HG02840 (cell line): ENCODE measurements around the gene MVB12A.
A peak's percentile ranks its signal among the peaks of the same experiment; 100 is the strongest.

Experiments
- ATAC-seq: cut with Tn5 transposase; IDR thresholded peaks from one replicate; pipeline ENCODE4 v1.9.1; 2021; ENCODE audit warnings: mild to moderate bottlenecking, moderate library complexity, moderate number of reproducible peaks; ENCODE audit not compliant: unreplicated experiment, low FRiP score

The MVB12A gene

GRCh38 chr19:17469481-17470067 lies 49.7 kb downstream of the MVB12A start:
- ATAC-seq, result peak; percentile 47

- peak; percentile 74 for ATAC-seq
Measured at GRCh38 chr19:17470068-17470841, 50.4 kb downstream of the MVB12A start, which contains the start of gene SLC27A1. SLC27A1 (plus strand) TSS chr19:17470524; CDS start chr19:17470541, 17 bp downstream.

DNA sequence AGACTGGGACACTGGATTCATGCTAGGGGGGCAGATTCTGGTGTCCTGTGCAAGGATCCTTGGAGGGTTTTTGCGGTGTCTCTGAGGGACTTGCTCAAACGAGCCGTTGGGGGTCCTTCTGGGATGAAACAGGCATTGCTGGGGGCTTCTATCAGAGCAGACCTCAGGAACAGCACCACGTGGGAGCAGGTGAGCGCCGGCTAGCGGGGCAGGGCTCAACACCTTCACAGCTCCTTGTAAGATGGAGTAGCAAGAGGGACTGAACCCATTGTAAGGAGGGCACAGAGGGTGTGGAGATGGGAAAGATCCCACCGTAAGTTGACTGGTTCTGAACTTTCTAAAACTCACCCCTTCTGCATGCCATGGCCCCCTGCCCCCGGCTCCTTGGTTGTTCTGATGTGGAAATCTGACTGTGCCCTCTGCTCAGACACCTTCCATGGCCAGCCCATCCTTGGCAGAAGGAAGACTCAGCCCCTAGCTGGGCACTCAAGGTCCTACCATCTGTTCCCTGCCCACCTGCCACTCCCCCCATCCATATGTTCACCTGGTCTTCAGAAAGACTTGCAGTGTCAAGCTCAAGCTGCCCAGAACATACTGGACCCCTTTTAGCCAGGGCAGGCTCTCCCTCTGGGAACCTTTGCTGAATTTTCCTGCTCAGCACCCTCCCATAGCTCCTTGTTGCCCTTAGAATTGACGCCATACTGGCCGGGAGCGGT lies 51.7 kb downstream of the MVB12A start:
- no peak for ATAC-seq

DNA sequence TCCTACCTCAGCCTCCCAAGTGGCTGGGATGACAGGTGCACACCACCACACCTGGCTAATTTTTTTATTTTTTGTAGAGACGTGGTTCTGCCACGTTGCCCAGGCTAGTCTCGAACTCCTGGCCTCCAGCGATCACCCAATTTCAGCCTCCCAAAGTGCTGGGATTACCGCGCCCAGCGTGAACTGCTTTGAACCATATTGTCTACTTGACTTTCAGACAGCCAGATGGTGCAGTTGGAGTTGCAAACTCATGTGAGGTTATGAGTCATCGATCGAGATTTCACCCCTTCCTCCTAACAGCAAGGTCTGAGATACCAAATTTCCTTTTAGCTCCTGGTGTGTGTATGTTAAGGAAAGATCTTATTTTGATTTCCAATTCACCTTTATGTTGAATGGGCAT lies 53.2 kb downstream of the MVB12A start:
- ATAC-seq, result no peak
